C4-2B (cell line): Measurements from ENCODE around the gene UBR4.

Experiments used
- CTCF ChIP-seq: fragments of 450-650 bp; conservative IDR thresholded peaks from 2 replicates; pipeline ENCODE4 v1.5.1; 2017; ENCODE audit warnings: mild to moderate bottlenecking
- ZFX ChIP-seq: fragments of 450-650 bp; IDR thresholded peaks from 2 replicates; pipeline ENCODE4 v1.6.1; 2017

GRCh38 chr1:19128968-19129514, 81.0 kb downstream of the UBR4 start:
- TF ChIP-seq CTCF (no peak), ZFX (no peak)
